Tongue (tissue), 3 donors: ENCODE measurements around the gene TRIM59. TPM values are rescaled to one million over a fixed set of nuclear protein-coding genes. Genes with fewer than 3 reads are reported as not detected.

Experiments
- DNase-seq: peaks from one replicate; pipeline ENCODE4 v3.0.0-alpha.2; 2015
- small RNA-seq: library from RNA; depleted of rRNA; stranded (forward); fragments of <200 nt; gene quantifications from one replicate; pipeline ENCODE3, GENCODE V24; 2014; ENCODE audit warnings: low replicate concordance
- total RNA-seq: library from RNA; depleted of rRNA; stranded (reverse); fragments of >200 nt; gene quantifications from one replicate; pipeline ENCODE4 v1.2.3, GENCODE V29; 2014

The TRIM59 gene
- total RNA-seq, 1 donor from 2014 or later = 24.3 TPM

GRCh38 chr3:160402221-160403027, 47.2 kb downstream of the TRIM59 start:
- peak; percentile 26 for DNase-seq

DNA sequence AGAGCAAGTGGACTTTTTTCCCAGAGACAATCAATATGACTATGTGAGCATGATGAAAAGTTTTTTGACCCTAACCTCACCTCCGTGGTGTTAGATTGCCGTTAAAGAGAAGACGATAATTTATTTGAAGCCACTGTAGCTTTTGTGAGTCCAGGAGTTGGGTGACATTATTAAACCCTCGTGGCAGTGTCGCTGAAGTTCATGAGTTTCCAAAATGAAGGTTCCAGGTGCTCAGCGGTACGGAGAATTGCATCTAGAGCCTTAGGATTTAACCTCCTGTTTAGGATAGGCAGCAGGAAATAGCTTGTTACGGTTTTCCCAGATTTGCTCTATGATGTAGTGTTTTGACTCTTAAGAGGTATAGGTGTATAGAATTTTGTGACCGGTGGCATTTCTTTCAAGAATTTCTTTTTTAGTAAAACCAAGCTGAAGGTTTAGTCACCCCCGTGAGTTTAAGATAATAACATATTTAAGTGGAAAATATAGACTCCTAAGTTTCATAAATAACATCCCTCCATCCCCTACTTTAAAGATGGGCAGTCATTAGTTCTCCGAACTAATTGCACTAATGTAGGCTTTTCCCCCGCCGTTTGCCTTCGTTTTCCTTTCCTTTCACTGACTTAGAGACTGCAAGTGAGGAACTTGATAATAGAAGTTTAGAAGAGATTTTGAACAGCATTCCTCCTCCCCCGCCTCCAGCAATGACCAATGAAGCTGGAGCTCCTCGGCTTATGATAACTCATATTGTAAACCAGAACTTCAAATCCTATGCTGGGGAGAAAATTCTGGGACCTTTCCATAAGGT, 48.1 kb downstream of the TRIM59 start:
- peak; percentile 73 for DNase-seq

GRCh38 chr3:160400702-160401150, 48.9 kb downstream of the TRIM59 start:
- peak; percentile 35 for DNase-seq

- DNase-seq = peak; percentile 59
Measured at GRCh38 chr3:160400030-160400701, 49.4 kb downstream of the TRIM59 start.

DNA sequence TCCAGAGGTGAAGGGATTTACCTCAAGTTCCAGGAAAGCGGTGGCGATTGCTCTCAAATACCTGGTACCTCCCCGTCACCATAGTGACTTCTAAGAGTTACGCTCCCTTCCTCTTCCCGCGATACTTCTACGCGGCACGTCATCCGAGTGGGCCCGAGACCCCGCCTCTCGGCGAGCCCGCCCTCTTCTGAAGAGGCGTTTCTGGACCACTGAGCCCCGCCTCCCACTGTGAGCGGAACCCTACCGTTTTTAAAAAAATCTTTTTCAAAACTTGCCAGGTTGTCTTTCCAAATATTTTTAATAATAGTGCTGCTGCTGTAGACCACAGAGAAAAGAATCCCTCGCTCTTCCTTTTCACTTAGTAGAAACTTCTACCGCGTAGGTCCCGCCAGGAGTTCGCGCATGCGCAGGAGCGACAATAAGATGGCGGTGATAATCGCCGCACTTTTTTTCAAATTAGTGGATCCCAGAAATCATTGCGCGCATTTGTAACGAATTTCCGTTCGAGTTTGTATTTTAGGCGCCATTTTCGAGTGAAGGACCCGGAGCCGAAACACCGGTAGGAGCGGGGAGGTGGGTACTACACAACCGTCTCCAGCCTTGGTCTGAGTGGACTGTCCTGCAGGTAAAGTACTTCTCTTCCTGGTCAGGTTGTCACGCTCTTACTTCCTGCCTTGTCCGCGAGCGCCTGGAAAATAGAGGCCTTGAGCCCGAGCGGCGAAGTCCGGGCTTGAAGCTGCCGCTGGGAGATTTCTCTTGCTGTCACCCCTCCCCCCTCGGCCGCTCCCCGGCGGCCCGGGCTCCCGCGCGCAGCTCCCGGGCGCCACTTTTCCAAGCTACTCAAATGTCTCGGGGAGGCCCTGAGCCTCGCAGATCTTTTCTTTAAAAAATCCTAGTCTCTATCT, 50.2 kb downstream of the TRIM59 start, which contains the start of the genes IFT80 and SMC4:
Gene IFT80, minus strand, starts transcription at position 101 of the 905 bp plus-strand sequence. CDS start 14,625 bp downstream, outside the sequence.
Gene SMC4, plus strand, starts transcription at position 526 of the 905 bp plus-strand sequence. CDS start 1,177 bp downstream, outside the sequence.
- DNase-seq = peak; percentile 98

DNA sequence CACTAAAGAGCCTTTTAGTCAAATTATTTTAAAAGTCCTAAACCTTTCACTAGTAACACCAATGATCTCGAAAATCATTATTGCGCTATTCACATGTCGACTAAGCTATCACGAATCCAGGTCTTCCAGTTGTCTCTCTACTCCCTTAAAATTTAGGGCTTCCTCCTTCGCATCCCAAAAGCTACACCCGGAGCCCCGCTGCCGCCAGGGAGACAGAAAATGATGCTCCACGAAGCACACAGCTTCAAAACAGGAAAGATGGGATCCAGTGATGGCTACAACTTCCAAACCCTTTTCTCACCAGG, 50.8 kb downstream of the TRIM59 start:
- no peak for DNase-seq

- DNase-seq = no peak
Measured at GRCh38 chr3:160395297-160395696, 54.3 kb downstream of the TRIM59 start.

GRCh38 chr3:160394009-160394392, 55.6 kb downstream of the TRIM59 start:
- DNase-seq = no peak

DNA sequence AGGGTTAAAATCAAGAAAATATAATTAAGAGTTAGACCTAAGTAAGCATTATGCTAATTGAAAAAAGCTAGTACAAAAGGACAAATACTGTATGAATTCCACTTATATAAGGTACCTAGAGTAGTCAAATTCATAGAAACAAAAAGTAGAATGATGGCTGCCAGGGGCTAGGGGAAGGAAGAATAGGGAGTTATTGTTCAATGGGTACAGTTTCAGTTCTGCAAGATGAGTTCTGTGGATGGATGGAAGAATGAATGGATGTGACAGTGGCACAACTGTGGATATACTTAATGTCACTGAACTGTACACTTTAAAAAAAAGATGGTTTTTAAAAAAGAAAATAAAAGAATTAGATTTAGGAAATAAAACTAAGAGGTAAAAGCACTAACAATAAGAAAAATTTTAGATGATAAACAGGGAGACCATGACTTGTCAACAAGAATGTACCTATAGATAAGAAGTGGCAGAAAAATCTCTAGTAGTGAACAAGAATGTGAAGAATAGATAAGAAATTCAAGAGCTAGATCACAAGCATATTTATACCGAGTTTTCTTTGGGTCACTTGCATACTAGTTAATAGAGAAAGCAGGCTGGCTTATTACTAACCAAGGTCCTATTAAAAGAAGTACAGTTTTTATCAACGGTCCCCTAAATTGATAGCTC, 56.1 kb downstream of the TRIM59 start:
- DNase-seq = no peak

GRCh38 chr3:160392798-160393197, 56.8 kb downstream of the TRIM59 start:
- DNase-seq = no peak

GRCh38 chr3:160390565-160391138, 58.9 kb downstream of the TRIM59 start:
- no peak for DNase-seq

Small RNA genes lying within 50 kb of the gene (small RNA-seq; reads per million reads assigned to genes)
- gene MIR15B (40.4 reads per million, percentile 96 among the genes with 10 or more reads in this experiment), gene MIR16-2 (24.2 reads per million, percentile 95 among the genes with 10 or more reads in this experiment), gene RNU7-136P (not detected)

Other genes starting within 250 kb of the TRIM59 start
- gene C3orf80, start 224.4 kb downstream of the TRIM59 start, total RNA-seq = not detected
- gene IFT80, start 50.6 kb downstream of the TRIM59 start, total RNA-seq = 51.7 TPM
- gene SMC4, start 50.1 kb downstream of the TRIM59 start, total RNA-seq = 120 TPM
- gene KPNA4, start 115.8 kb upstream of the TRIM59 start, total RNA-seq = 35.1 TPM
- gene ARL14, start 227.4 kb upstream of the TRIM59 start, total RNA-seq = not detected